Measurements from ENCODE around the gene MST1R. TPM values are rescaled to one million over a fixed set of nuclear protein-coding genes. Genes with fewer than 3 reads are reported as not detected.

The MST1R gene
- total RNA-seq, 1 experiment from 2014 or later, result 39.0 TPM

DNA sequence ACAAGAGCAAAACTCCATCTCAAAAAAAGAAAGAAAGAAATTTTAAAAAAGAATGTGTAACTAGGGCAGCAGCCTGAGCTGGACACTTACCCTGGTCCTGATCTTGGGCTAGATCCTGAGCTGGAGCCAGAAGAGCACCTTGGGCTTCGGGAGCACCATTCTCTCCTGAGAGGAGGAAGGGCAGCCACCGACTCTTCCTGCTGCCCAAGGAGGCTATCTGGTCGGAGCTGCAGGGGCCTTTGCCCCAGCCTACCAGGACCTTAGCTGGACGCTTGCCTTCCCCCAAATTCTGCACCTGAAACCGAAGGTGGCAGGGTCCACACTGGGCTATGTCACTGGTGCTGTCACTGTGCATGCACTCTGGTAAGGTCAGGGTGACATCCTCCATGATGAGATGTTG lies 27.1 kb downstream of the MST1R start:
- ATAC-seq, result no peak
- POLR2A ChIA-PET (ENCODE audit: unreplicated experiment), result no interaction called here
- CTCF ChIA-PET, result no interaction called here

DNA sequence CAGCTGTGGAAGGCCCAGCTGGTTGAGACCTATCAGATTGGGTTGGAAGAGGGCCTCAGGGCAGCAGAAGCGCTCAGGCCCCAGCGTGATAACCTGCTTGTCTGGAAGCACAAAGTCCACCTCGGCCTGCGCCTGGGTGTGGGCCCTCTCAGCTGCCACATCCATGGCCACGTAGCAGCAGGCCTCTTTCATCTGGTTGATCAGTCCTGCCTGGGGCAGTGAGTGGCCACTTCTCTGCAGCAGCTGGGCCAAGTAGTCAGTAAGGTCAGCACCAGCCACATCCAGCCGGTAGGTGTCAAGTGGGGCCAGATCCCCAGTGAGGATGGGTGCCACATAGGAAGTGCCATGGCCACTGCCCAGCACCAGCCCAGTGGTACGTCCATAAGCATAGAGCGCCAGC lies 30.1 kb downstream of the MST1R start:
- H4K20me1 ChIP-seq (ENCODE audit: low read length), result no peaks in the 10 kb centered on the region
- H3K4me3 ChIP-seq (ENCODE audit: low read length), result no peak overlapping the region
- H3K27me3 ChIP-seq (ENCODE audit: low read length), result peaks cover 1% of the 10 kb centered on the region; the same call in 1 of the 2 replicates
- H3K79me2 ChIP-seq (ENCODE audit: low read length), result no peaks in the 10 kb centered on the region
- no peaks in the 10 kb centered on the region for H3K9me2 ChIP-seq (replicated peaks; ENCODE audit: low read length)
- H3K4me1 ChIP-seq (ENCODE audit: insufficient read depth, low read length), result no peaks in the 10 kb centered on the region
- intact Hi-C loops (cut with micrococcal nuclease), result no loop called here
- no peak overlapping the region for H3K4me2 ChIP-seq (ENCODE audit: low read length)
- H2AFZ ChIP-seq (ENCODE audit: low read length), result no peak overlapping the region
- H3K9me3 ChIP-seq (ENCODE audit: low read length), result no peaks in the 10 kb centered on the region
- no peaks in the 10 kb centered on the region for H3K36me3 ChIP-seq (ENCODE audit: low read depth, low read length)
- POLR2A ChIA-PET (ENCODE audit: unreplicated experiment), result no interaction called here
- CTCF ChIA-PET, result no interaction called here
- H3K27ac ChIP-seq (ENCODE audit: low read length), result no peak overlapping the region
- no peaks in the 10 kb centered on the region for H3F3A ChIP-seq (ENCODE audit: low read length, unreplicated experiment)
- BruUV-seq (replicated peaks), result no TSS peak
- H3K9ac ChIP-seq (ENCODE audit: low read length), result no peak overlapping the region
- DNase-seq (no peak), ATAC-seq (no peak)
- no peak for TF ChIP-seq EZH2phosphoT487 (IDR thresholded peaks at IDR 0.05; ENCODE audit: borderline replicate concordance, low read length)
- TF ChIP-seq, protein P1, sequence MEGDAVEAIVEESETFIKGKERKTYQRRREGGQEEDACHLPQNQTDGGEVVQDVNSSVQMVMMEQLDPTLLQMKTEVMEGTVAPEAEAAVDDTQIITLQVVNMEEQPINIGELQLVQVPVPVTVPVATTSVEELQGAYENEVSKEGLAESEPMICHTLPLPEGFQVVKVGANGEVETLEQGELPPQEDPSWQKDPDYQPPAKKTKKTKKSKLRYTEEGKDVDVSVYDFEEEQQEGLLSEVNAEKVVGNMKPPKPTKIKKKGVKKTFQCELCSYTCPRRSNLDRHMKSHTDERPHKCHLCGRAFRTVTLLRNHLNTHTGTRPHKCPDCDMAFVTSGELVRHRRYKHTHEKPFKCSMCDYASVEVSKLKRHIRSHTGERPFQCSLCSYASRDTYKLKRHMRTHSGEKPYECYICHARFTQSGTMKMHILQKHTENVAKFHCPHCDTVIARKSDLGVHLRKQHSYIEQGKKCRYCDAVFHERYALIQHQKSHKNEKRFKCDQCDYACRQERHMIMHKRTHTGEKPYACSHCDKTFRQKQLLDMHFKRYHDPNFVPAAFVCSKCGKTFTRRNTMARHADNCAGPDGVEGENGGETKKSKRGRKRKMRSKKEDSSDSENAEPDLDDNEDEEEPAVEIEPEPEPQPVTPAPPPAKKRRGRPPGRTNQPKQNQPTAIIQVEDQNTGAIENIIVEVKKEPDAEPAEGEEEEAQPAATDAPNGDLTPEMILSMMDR (conservative IDR thresholded peaks at IDR 0.05; ENCODE audit: low read depth, low read length), result no peak
- TF ChIP-seq EZH2 (IDR thresholded peaks at IDR 0.05; ENCODE audit: low read length, unreplicated experiment), result no peak

More for the DNA sequence above, 27.1 kb downstream of the MST1R start:
- intact Hi-C loops (cut with micrococcal nuclease), result no loop called here
- BruUV-seq (replicated peaks), result no TSS peak
- H3K27ac ChIP-seq (ENCODE audit: low read length), result no peak overlapping the region
- no peak overlapping the region for H2AFZ ChIP-seq (ENCODE audit: low read length)
- H4K20me1 ChIP-seq (ENCODE audit: low read length), result no peaks in the 10 kb centered on the region
- H3K9ac ChIP-seq (ENCODE audit: low read length), result no peak overlapping the region
- no peaks in the 10 kb centered on the region for H3K9me3 ChIP-seq (ENCODE audit: low read length)
- no peaks in the 10 kb centered on the region for H3K27me3 ChIP-seq (ENCODE audit: low read length)
- H3K79me2 ChIP-seq (ENCODE audit: low read length), result no peaks in the 10 kb centered on the region
- TF ChIP-seq EZH2phosphoT487 (IDR thresholded peaks at IDR 0.05; ENCODE audit: borderline replicate concordance, low read length) (no peak), EZH2 (IDR thresholded peaks at IDR 0.05; ENCODE audit: low read length, unreplicated experiment) (no peak)
- TF ChIP-seq, protein P1 (conservative IDR thresholded peaks at IDR 0.05; ENCODE audit: low read depth, low read length), result no peak
- H3K4me3 ChIP-seq (ENCODE audit: low read length), result no peak overlapping the region
- H3K36me3 ChIP-seq (ENCODE audit: low read depth, low read length), result no peaks in the 10 kb centered on the region
- no peaks in the 10 kb centered on the region for H3F3A ChIP-seq (ENCODE audit: low read length, unreplicated experiment)
- H3K4me2 ChIP-seq (ENCODE audit: low read length), result no peak overlapping the region
- no peak for DNase-seq
- no peaks in the 10 kb centered on the region for H3K4me1 ChIP-seq (ENCODE audit: insufficient read depth, low read length)
- no peaks in the 10 kb centered on the region for H3K9me2 ChIP-seq (replicated peaks; ENCODE audit: low read length)

DNA sequence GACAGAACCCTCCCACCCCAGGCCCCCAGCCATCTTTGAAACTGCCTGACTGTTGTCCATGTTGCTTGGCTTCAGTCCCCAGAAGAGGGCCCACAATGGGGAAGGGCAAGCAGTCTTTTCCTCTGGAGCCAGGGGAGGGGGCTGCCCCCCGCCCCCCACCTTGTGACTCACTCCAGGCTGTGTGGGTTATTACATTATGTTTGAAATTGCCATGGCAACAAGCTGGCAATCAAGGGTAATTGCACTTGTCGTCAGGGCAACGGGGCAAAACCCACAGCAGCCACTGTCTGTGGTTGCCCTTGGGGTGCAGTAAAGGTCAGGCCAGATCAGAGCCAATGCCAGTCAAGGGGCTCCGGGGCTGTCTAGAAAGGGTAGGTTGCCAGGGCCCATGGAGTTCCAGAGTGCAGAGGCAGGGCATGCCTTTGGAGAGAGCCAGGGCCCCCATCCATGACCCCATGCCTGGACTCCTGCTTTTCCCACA lies 30.8 kb downstream of the MST1R start:
- H4K20me1 ChIP-seq (ENCODE audit: low read length), result no peaks in the 10 kb centered on the region
- TF ChIP-seq EZH2 (IDR thresholded peaks at IDR 0.05; ENCODE audit: low read length, unreplicated experiment) (no peak), EZH2phosphoT487 (IDR thresholded peaks at IDR 0.05; ENCODE audit: borderline replicate concordance, low read length) (no peak)
- TF ChIP-seq, protein P1 (conservative IDR thresholded peaks at IDR 0.05; ENCODE audit: low read depth, low read length), result no peak
- H3K9me3 ChIP-seq (ENCODE audit: low read length), result no peaks in the 10 kb centered on the region
- no peak overlapping the region for H3K4me3 ChIP-seq (ENCODE audit: low read length)
- POLR2A ChIA-PET (ENCODE audit: unreplicated experiment), result no interaction called here
- H3K27me3 ChIP-seq (ENCODE audit: low read length), result peaks cover 3% of the 10 kb centered on the region; the same call in 1 of the 2 replicates
- BruUV-seq (replicated peaks), result no TSS peak
- no peak overlapping the region for H2AFZ ChIP-seq (ENCODE audit: low read length)
- no peaks in the 10 kb centered on the region for H3K4me1 ChIP-seq (ENCODE audit: insufficient read depth, low read length)
- intact Hi-C loops (cut with micrococcal nuclease), result no loop called here
- H3F3A ChIP-seq (ENCODE audit: low read length, unreplicated experiment), result no peaks in the 10 kb centered on the region
- H3K79me2 ChIP-seq (ENCODE audit: low read length), result no peaks in the 10 kb centered on the region
- no peak for DNase-seq
- no peak overlapping the region for H3K27ac ChIP-seq (ENCODE audit: low read length)
- CTCF ChIA-PET, result no interaction called here
- no peak overlapping the region for H3K9ac ChIP-seq (ENCODE audit: low read length)
- no peak for ATAC-seq
- no peak overlapping the region for H3K4me2 ChIP-seq (ENCODE audit: low read length)
- H3K36me3 ChIP-seq (ENCODE audit: low read depth, low read length), result no peaks in the 10 kb centered on the region
- no peaks in the 10 kb centered on the region for H3K9me2 ChIP-seq (replicated peaks; ENCODE audit: low read length)

Data from PC-3 (cell line).